Stimulated activated CD4-positive, alpha-beta T cell treated with anti-CD3 and anti-CD28 coated beads, Interleukin-4, amount 100 ng/mL, for 4 hours (primary cell): ENCODE results near the gene TMEM260.

Experiments used
- DNase-seq, 2 experiments: peaks; one replicate each; pipeline ENCODE4 v3.0.0-alpha.2; 2020

Gene TMEM260

GRCh38 chr14:56579345-56580220 is at the start of gene TMEM260:
Gene TMEM260, plus strand, starts transcription at chr14:56579798. Its CDS starts 117 bp downstream, at chr14:56579915.
- peak; percentile 87 to 88 for DNase-seq

- no peak for DNase-seq
These were observed 47.1 kb upstream of the TMEM260 start for GRCh38 chr14:56532546-56532945.

GRCh38 chr14:56534656-56535055 is 44.9 kb upstream of the TMEM260 start:
- DNase-seq: no peak

- no peak for DNase-seq
These were observed 39.7 kb upstream of the TMEM260 start for GRCh38 chr14:56539862-56540261.

- DNase-seq: no peak
These were observed 36.2 kb upstream of the TMEM260 start for GRCh38 chr14:56543436-56543835.

GRCh38 chr14:56549721-56550120 is 29.9 kb upstream of the TMEM260 start:
- DNase-seq: no peak

- DNase-seq: no peak
These were observed 27.0 kb upstream of the TMEM260 start for GRCh38 chr14:56552615-56553014.

- DNase-seq: no peak
These were observed 25.3 kb upstream of the TMEM260 start for GRCh38 chr14:56554301-56554700.

- DNase-seq: no peak
These were observed 23.6 kb upstream of the TMEM260 start for GRCh38 chr14:56555921-56556570.

GRCh38 chr14:56559182-56559581 is 20.4 kb upstream of the TMEM260 start:
- no peak for DNase-seq

- no peak for DNase-seq
These were observed 18.0 kb upstream of the TMEM260 start for GRCh38 chr14:56561606-56562005.

- no peak for DNase-seq
These were observed 16.7 kb upstream of the TMEM260 start for GRCh38 chr14:56562883-56563282.

GRCh38 chr14:56569174-56569573 is 10.4 kb upstream of the TMEM260 start:
- no peak for DNase-seq

GRCh38 chr14:56570295-56570694 is 9.3 kb upstream of the TMEM260 start:
- no peak for DNase-seq

- no peak for DNase-seq
These were observed 668 bp downstream of the TMEM260 start for GRCh38 chr14:56580221-56580711.

- DNase-seq: no peak
These were observed 1.6 kb downstream of the TMEM260 start for GRCh38 chr14:56581041-56581727.

GRCh38 chr14:56585461-56586084 is 6.0 kb downstream of the TMEM260 start:
- no peak for DNase-seq

- no peak for DNase-seq
These were observed 8.1 kb downstream of the TMEM260 start for GRCh38 chr14:56587701-56588100.

GRCh38 chr14:56590535-56590960 is 10.9 kb downstream of the TMEM260 start:
- DNase-seq: no peak

GRCh38 chr14:56592746-56593544 is 13.3 kb downstream of the TMEM260 start:
- no peak for DNase-seq

GRCh38 chr14:56594428-56594827 is 14.8 kb downstream of the TMEM260 start:
- DNase-seq: no peak

- no peak for DNase-seq
These were observed 18.9 kb downstream of the TMEM260 start for GRCh38 chr14:56598519-56598918.
